Measurements from ENCODE around the gene FTSJ1. TPM values are rescaled to one million over a fixed set of nuclear protein-coding genes. Genes with fewer than 3 reads are reported as not detected.

The FTSJ1 gene
- total RNA-seq, 2 donors from 2014 or later, result 83.8 to 120 TPM

DNA sequence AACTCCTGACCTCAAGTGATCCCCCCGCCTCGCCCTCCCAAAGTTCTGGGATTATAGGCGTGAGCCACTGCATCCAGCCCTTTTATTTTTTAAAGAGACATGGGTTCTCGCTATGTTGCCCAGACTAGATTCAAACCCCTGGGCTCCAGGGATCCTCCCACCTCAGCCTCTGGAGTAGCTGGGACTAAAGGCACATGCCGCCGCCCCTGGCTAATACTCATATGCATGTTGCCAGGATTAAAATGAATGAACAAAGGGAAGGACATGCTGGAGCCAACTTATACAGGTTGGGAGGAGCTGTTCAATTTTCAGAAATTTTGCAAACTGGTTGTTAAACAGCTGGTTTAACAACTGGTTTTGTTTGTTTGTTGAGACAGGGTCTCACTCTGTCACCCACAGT, 1.4 kb upstream of the FTSJ1 start:
- ATAC-seq (no peak), DNase-seq (ENCODE audit: low spot score) (no peak)
- Mint-ChIP-seq H3K27me3 (peaks cover 0 to 4% of the 10 kb centered on the region in 2 donors), H3K27ac (no peak overlapping the region), H3K4me3 (peak overlapping the region; percentile 96), H3K36me3 (peaks cover 10% of the 10 kb centered on the region), H3K4me1 (ENCODE audit: low read depth in 2 of 2) (peaks cover 27 to 32% of the 10 kb centered on the region in 2 donors), H3K9me3 (no peaks in the 10 kb centered on the region)

GRCh38 chrX:48475296-48475695, 703 bp upstream of the FTSJ1 start:
- peaks cover 27 to 28% of the 10 kb centered on the region in 2 donors for H3K4me1 Mint-ChIP-seq (ENCODE audit: low read depth in 2 of 2)
- ATAC-seq (no peak), DNase-seq (ENCODE audit: low spot score) (no peak)
- peaks cover 0 to 3% of the 10 kb centered on the region in 2 donors for H3K27me3 Mint-ChIP-seq
- H3K27ac Mint-ChIP-seq, result peak overlapping the region; percentile 90 to 94
- H3K9me3 Mint-ChIP-seq, result no peaks in the 10 kb centered on the region
- peaks cover 10% of the 10 kb centered on the region for H3K36me3 Mint-ChIP-seq
- peak overlapping the region; percentile 96 for H3K4me3 Mint-ChIP-seq

DNA sequence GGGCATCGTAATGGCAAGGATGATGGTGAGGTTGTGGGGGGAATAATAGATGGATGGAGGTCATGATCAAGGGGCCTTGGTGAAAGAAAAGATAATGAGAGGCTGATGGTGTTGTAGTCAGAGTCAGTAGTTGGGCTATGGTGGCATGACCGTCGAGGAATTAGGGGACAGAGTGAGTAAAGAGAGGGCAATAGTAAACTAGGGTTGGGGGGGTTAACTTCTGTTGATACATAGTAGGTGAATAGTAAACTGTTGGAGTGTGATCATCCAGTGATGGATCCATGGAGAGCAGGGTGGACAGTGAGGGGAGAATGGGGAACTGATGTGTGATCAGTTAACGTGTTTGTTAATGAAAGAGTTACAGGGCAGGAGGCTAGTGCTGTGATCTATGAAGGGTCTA, 920 bp downstream of the FTSJ1 start:
- no peak for ATAC-seq
- Mint-ChIP-seq H3K36me3 (peaks cover 10% of the 10 kb centered on the region), H3K27ac (peak overlapping the region; percentile 90 to 94), H3K4me1 (ENCODE audit: low read depth in 2 of 2) (peaks cover 22 to 34% of the 10 kb centered on the region in 2 donors), H3K4me3 (peak overlapping the region; percentile 96), H3K27me3 (peaks cover 0 to 3% of the 10 kb centered on the region in 2 donors), H3K9me3 (no peaks in the 10 kb centered on the region)
- no peak for DNase-seq (ENCODE audit: low spot score)

GRCh38 chrX:48477960-48478755, 2.2 kb downstream of the FTSJ1 start:
- Mint-ChIP-seq H3K27me3 (peaks cover 0 to 3% of the 10 kb centered on the region in 2 donors), H3K27ac (peak overlapping the region; percentile 90 to 94), H3K36me3 (peaks cover 10% of the 10 kb centered on the region), H3K4me3 (peak overlapping the region; percentile 96), H3K9me3 (no peaks in the 10 kb centered on the region), H3K4me1 (ENCODE audit: low read depth in 2 of 2) (peaks cover 22 to 34% of the 10 kb centered on the region in 2 donors)
- no peak for ATAC-seq
- DNase-seq (ENCODE audit: low spot score), result no peak

- peaks cover 22 to 34% of the 10 kb centered on the region in 2 donors for H3K4me1 Mint-ChIP-seq (ENCODE audit: low read depth in 2 of 2)
- H3K9me3 Mint-ChIP-seq, result no peaks in the 10 kb centered on the region
- H3K27ac Mint-ChIP-seq, result no peak overlapping the region
- ATAC-seq, result no peak
- H3K4me3 Mint-ChIP-seq, result peak overlapping the region; percentile 21
- H3K27me3 Mint-ChIP-seq, result peaks cover 0 to 3% of the 10 kb centered on the region in 2 donors
- DNase-seq (ENCODE audit: low spot score), result no peak
- peaks cover 10% of the 10 kb centered on the region for H3K36me3 Mint-ChIP-seq
Observed at GRCh38 chrX:48478806-48479205, 2.8 kb downstream of the FTSJ1 start.

DNA sequence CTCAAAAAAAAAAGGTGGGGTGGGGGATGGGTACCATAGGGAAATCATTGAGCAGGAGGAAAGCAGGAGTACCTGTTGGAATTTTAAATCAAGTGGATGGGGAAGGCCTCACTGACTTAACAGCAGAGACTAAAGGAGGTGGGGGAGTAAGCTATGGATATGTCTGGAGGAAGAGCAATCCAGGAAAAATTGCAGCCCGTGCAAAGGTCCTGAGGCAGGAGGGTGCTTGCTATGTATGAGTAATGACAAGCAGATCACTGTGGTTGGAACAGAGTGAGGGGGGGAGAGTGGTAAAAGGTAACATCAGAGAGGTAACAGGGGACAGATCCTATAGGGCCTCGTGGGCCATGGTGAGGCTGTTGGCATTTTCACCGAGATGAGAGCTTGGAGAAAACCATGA, 4.1 kb downstream of the FTSJ1 start:
- no peak for ATAC-seq
- H3K36me3 Mint-ChIP-seq, result peaks cover 10% of the 10 kb centered on the region
- no peaks in the 10 kb centered on the region for H3K9me3 Mint-ChIP-seq

GRCh38 chrX:48480583-48480982, 4.6 kb downstream of the FTSJ1 start:
- peaks cover 10% of the 10 kb centered on the region for H3K36me3 Mint-ChIP-seq
- peaks cover 0 to 3% of the 10 kb centered on the region in 2 donors for H3K27me3 Mint-ChIP-seq
- H3K9me3 Mint-ChIP-seq, result no peaks in the 10 kb centered on the region
- H3K27ac Mint-ChIP-seq, result peak overlapping the region; percentile 6 to 49
- H3K4me3 Mint-ChIP-seq, result no peak overlapping the region
- no peak for ATAC-seq
- peaks cover 18 to 31% of the 10 kb centered on the region in 2 donors for H3K4me1 Mint-ChIP-seq (ENCODE audit: low read depth in 2 of 2)
- DNase-seq (ENCODE audit: low spot score), result no peak

More for the DNA sequence above, 4.1 kb downstream of the FTSJ1 start:
- Mint-ChIP-seq H3K27ac (peak overlapping the region; percentile 6 to 49), H3K27me3 (peaks cover 0 to 3% of the 10 kb centered on the region in 2 donors), H3K4me1 (ENCODE audit: low read depth in 2 of 2) (peaks cover 20 to 31% of the 10 kb centered on the region in 2 donors), H3K4me3 (no peak overlapping the region)
- no peak for DNase-seq (ENCODE audit: low spot score)

DNA sequence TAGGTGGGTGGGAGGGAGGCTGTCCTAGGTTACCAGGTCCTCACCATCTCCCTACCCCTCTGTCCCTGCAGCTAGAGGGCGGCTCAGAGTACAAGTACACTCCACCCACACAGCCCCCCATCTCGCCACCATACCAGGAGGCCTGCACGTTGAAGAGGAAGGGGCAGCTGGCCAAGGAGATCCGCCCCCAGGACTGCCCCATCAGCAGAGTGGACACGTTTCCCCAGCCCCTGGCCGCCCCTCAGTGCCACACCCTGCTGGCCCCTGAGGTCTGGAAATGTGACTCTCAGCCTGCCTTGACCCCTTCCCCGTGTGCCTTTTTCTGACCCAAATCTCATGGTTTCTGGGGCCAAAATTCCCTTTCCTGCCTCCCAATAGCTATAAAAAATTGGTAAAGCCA, 6.5 kb downstream of the FTSJ1 start:
- no peak for ATAC-seq
- H3K36me3 Mint-ChIP-seq, result no peaks in the 10 kb centered on the region

DNA sequence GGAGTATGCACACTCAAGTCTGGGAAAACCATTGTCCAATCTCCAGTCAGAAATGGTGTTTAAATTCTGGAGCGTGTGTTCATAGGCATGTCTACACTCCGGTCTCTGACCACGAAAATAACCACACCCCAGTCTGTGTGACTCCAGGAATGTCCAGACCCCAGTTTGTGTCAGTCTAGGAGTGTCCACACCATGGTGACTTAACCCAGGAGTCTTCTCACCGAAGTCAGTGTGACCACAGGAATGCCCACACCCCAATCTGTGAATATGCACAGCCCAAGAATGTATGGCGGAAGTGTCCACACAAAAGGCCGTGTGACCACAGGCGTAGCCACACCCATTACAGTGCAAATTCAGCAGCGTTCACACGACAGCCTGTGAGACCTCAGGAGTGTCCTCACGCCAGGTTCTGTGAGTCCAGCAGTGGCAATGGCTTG, 11.4 kb downstream of the FTSJ1 start:
- Mint-ChIP-seq H3K4me3 (peak overlapping the region; percentile 22), H3K4me1 (ENCODE audit: low read depth in 2 of 2) (peaks cover 6 to 15% of the 10 kb centered on the region in 2 donors), H3K27me3 (no peaks in the 10 kb centered on the region), H3K27ac (peak overlapping the region; percentile 66 to 68), H3K9me3 (no peaks in the 10 kb centered on the region), H3K36me3 (no peaks in the 10 kb centered on the region)
- DNase-seq (ENCODE audit: low spot score) (peak; percentile 71), ATAC-seq (peak; percentile 87 to 89)

More for the DNA sequence above, 6.5 kb downstream of the FTSJ1 start:
- no peak overlapping the region for H3K4me3 Mint-ChIP-seq
- no peaks in the 10 kb centered on the region for H3K9me3 Mint-ChIP-seq
- no peak for DNase-seq (ENCODE audit: low spot score)
- H3K27ac Mint-ChIP-seq, result no peak overlapping the region
- H3K27me3 Mint-ChIP-seq, result peaks cover 0 to 3% of the 10 kb centered on the region in 2 donors
- peaks cover 12 to 25% of the 10 kb centered on the region in 2 donors for H3K4me1 Mint-ChIP-seq (ENCODE audit: low read depth in 2 of 2)

- H3K4me1 Mint-ChIP-seq (ENCODE audit: low read depth in 2 of 2), result peaks cover 6 to 15% of the 10 kb centered on the region in 2 donors
- no peaks in the 10 kb centered on the region for H3K36me3 Mint-ChIP-seq
- no peaks in the 10 kb centered on the region for H3K27me3 Mint-ChIP-seq
- no peak overlapping the region for H3K4me3 Mint-ChIP-seq
- H3K9me3 Mint-ChIP-seq, result no peaks in the 10 kb centered on the region
- ATAC-seq, result peak; percentile 5
- DNase-seq (ENCODE audit: low spot score), result no peak
- H3K27ac Mint-ChIP-seq, result peak overlapping the region in 1 of 2 donors; percentile 68
Observed at GRCh38 chrX:48488034-48488433, 12.0 kb downstream of the FTSJ1 start.

GRCh38 chrX:48489296-48489695, 13.3 kb downstream of the FTSJ1 start:
- H3K27me3 Mint-ChIP-seq, result no peaks in the 10 kb centered on the region
- no peak overlapping the region for H3K4me3 Mint-ChIP-seq
- no peaks in the 10 kb centered on the region for H3K9me3 Mint-ChIP-seq
- DNase-seq (ENCODE audit: low spot score), result no peak
- no peak for ATAC-seq
- peaks cover 6 to 15% of the 10 kb centered on the region in 2 donors for H3K4me1 Mint-ChIP-seq (ENCODE audit: low read depth in 2 of 2)
- H3K36me3 Mint-ChIP-seq, result no peaks in the 10 kb centered on the region
- no peak overlapping the region for H3K27ac Mint-ChIP-seq

DNA sequence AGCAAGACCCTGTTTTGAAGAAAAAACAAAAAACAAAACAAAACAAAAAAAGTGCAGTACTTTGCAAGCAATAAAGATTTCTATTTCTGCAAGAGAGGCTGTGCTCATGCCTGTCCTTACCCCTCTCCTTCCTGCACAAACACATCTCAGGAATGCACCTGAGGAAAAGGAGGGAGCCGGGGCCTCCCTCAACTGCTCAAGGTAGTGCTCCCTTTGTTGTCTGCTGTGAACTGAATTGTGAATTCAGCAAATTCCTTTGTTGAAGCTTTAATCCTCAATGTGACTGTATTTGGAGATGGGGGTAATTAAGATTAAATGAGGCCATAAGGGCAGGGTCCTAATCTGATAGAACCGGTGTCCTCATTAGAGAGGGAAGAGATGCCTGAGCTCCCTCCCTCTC, 13.9 kb downstream of the FTSJ1 start:
- Mint-ChIP-seq H3K27ac (no peak overlapping the region), H3K9me3 (no peaks in the 10 kb centered on the region), H3K27me3 (no peaks in the 10 kb centered on the region), H3K4me1 (ENCODE audit: low read depth in 2 of 2) (peaks cover 6 to 15% of the 10 kb centered on the region in 2 donors), H3K4me3 (no peak overlapping the region), H3K36me3 (no peaks in the 10 kb centered on the region)
- DNase-seq (ENCODE audit: low spot score) (no peak), ATAC-seq (no peak)

GRCh38 chrX:48490661-48491060, 14.7 kb downstream of the FTSJ1 start:
- Mint-ChIP-seq H3K36me3 (no peaks in the 10 kb centered on the region), H3K4me3 (no peak overlapping the region), H3K27ac (no peak overlapping the region), H3K4me1 (ENCODE audit: low read depth in 2 of 2) (peaks cover 6 to 15% of the 10 kb centered on the region in 2 donors), H3K9me3 (no peaks in the 10 kb centered on the region), H3K27me3 (no peaks in the 10 kb centered on the region)
- DNase-seq (ENCODE audit: low spot score) (no peak), ATAC-seq (no peak)

DNA sequence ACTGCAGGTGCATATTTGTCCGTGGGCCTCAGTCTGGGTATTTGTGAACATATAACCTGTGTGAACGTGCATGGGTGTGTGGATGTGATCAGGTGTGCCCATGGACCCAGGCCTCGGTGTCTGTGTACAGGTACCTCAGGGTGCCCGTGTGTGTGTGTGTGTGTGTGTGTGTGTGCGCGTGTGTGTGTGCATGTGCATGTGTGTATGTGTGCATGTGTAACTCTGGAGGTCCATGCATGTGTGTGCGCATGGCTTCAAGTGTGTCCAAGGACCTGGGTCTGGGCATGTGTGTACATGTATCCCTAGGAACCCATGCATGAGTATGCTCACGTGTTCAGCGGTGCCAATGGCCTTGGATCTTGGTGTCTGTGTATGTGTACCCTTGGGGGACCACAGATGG, 15.8 kb downstream of the FTSJ1 start:
- H3K27ac Mint-ChIP-seq, result no peak overlapping the region
- H3K36me3 Mint-ChIP-seq, result no peaks in the 10 kb centered on the region
- H3K4me3 Mint-ChIP-seq, result no peak overlapping the region
- peaks cover 6 to 15% of the 10 kb centered on the region in 2 donors for H3K4me1 Mint-ChIP-seq (ENCODE audit: low read depth in 2 of 2)
- no peaks in the 10 kb centered on the region for H3K9me3 Mint-ChIP-seq
- no peak for DNase-seq (ENCODE audit: low spot score)
- no peak for ATAC-seq
- H3K27me3 Mint-ChIP-seq, result peaks cover 0 to 2% of the 10 kb centered on the region in 2 donors
